GM19463 (cell line): Measurements from ENCODE around the gene OR9K2.
"Not testable (repeated sequence)": the region's sequence is repeated elsewhere in the genome, so short reads cannot be mapped to it uniquely, and the experiment has no call there.

Source experiments
- ATAC-seq: cut with Tn5 transposase; IDR thresholded peaks from one replicate; pipeline ENCODE4 v1.9.1; 2021; ENCODE audit warnings: mild to moderate bottlenecking, moderate library complexity; ENCODE audit not compliant: unreplicated experiment

OR9K2 gene

GRCh38 chr12:55126106-55126505, at the start of gene OR9K2:
Gene OR9K2, plus strand, starts transcription at chr12:55126406. Its CDS starts 3,429 bp downstream, at chr12:55129835.
- ATAC-seq, result no peak

GRCh38 chr12:55092579-55092978, 33.6 kb upstream of the OR9K2 start:
- ATAC-seq, result no peak

GRCh38 chr12:55112378-55112875, 13.8 kb upstream of the OR9K2 start:
- no peak for ATAC-seq

GRCh38 chr12:55116152-55116551, 10.1 kb upstream of the OR9K2 start:
- no peak for ATAC-seq

- ATAC-seq, result no peak
Measured at GRCh38 chr12:55132816-55133215, 6.6 kb downstream of the OR9K2 start.

GRCh38 chr12:55142669-55143565, 16.7 kb downstream of the OR9K2 start:
- ATAC-seq, result no peak

- no peak for ATAC-seq
Measured at GRCh38 chr12:55143566-55143870, 17.3 kb downstream of the OR9K2 start.

- ATAC-seq, result not testable (repeated sequence)
Measured at GRCh38 chr12:55167010-55167640, 40.9 kb downstream of the OR9K2 start.

- ATAC-seq, result no peak
Measured at GRCh38 chr12:55171445-55171844, 45.2 kb downstream of the OR9K2 start.

- not testable (repeated sequence) for ATAC-seq
Measured at GRCh38 chr12:55171846-55172245, 45.6 kb downstream of the OR9K2 start.

GRCh38 chr12:55172686-55173085, 46.5 kb downstream of the OR9K2 start:
- no peak for ATAC-seq

GRCh38 chr12:55173456-55173855, 47.2 kb downstream of the OR9K2 start:
- no peak for ATAC-seq
